Transverse colon (tissue), 4 donors: Measurements from ENCODE around the gene AGAP1.

ENCODE experiments used
- EP300 ChIP-seq: sonication (generic); formaldehyde crosslinking; IDR thresholded peaks from one replicate; pipeline ENCODE4 v1.6.1; 2017; ENCODE audit warnings: antibody characterized with exemption, low read depth
- POLR2AphosphoS5 ChIP-seq, 3 donors: sonication (generic); formaldehyde crosslinking; IDR thresholded peaks; one replicate each; pipeline ENCODE4 v1.6.1; 2016; ENCODE audit warnings: antibody characterized with exemption in 3 of 3
- TF ChIP-seq, protein P1 (sequence below), 5 experiments: fragments of 200-600 bp in 3 of 5; fragments of 450-650 bp in 2 of 5; sonication (generic) in 3 of 5; IDR thresholded peaks; 1 replicate in 2 of 5; 2 replicates in 3 of 5; pipeline ENCODE4 v1.5.1; 2016 to 2017; ENCODE audit warnings: antibody characterized with exemption in 5 of 5, inconsistent platforms in 3 of 5, mild to moderate bottlenecking in 2 of 5, moderate library complexity in 1 of 5

DNA sequence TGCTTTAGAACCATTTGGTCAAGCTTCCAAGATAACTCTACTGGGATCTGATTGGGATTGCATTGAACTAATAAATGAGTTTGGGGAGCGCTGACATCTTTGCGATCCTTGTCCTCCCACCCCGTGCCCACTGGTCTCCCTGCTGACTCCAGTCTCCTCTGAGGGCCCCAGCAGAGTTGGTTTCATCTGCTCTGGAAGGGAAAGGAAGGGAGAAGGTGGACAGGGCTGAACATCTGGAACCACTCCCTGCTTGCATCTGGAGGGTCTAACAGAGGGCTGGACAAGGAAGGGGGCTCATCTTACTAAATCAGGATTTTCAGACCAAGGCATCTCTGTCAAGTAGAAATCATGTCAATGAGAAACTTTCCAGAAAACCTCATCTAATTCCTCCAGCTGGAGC lies 661.6 kb downstream of the AGAP1 start:
- TF ChIP-seq, protein P1, sequence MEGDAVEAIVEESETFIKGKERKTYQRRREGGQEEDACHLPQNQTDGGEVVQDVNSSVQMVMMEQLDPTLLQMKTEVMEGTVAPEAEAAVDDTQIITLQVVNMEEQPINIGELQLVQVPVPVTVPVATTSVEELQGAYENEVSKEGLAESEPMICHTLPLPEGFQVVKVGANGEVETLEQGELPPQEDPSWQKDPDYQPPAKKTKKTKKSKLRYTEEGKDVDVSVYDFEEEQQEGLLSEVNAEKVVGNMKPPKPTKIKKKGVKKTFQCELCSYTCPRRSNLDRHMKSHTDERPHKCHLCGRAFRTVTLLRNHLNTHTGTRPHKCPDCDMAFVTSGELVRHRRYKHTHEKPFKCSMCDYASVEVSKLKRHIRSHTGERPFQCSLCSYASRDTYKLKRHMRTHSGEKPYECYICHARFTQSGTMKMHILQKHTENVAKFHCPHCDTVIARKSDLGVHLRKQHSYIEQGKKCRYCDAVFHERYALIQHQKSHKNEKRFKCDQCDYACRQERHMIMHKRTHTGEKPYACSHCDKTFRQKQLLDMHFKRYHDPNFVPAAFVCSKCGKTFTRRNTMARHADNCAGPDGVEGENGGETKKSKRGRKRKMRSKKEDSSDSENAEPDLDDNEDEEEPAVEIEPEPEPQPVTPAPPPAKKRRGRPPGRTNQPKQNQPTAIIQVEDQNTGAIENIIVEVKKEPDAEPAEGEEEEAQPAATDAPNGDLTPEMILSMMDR (IDR thresholded peaks at IDR 0.05), result no peak
- no peak for TF ChIP-seq EP300
- TF ChIP-seq POLR2AphosphoS5 (IDR thresholded peaks at IDR 0.05), result no peak
